CD4-positive, alpha-beta memory T cell (primary cell): ENCODE measurements around the gene MUC6. TPM values are rescaled to one million over a fixed set of nuclear protein-coding genes. Genes with fewer than 3 reads are reported as not detected.
A peak's percentile ranks its signal among the peaks of the same experiment; 100 is the strongest.

Experiments used
- CTCF ChIA-PET: fragments of 350-600 bp; sonication (Branson Sonifier 250); formaldehyde crosslinking; loops from one replicate; lab custom pipeline; 2021; ENCODE audit warnings: inconsistent platforms; ENCODE audit not compliant: partially characterized antibody; lab: Charles Lee
- POLR2A ChIA-PET: fragments of 350-600 bp; sonication (Branson Sonifier 250); formaldehyde crosslinking; loops from one replicate; lab custom pipeline; 2021; ENCODE audit not compliant: partially characterized antibody; lab: Charles Lee
- DNase-seq, 5 donors: peaks; one replicate each; pipeline versions ENCODE4 v3.0.0 to v3.0.0-alpha.2; 2020 to 2022; ENCODE audit warnings: mixed read lengths in 1 of 5
- H3K27ac ChIP-seq: one replicate; pipeline ENCODE4 v1.7.0; 2013; ENCODE audit warnings: low read depth, low read length
- H3K27me3 ChIP-seq: 2 replicates; pipeline ENCODE4 v1.7.0; 2013; ENCODE audit warnings: mild to moderate bottlenecking, low read length, moderate library complexity; ENCODE audit not compliant: insufficient read depth
- H3K36me3 ChIP-seq: 2 replicates; pipeline ENCODE4 v1.7.0; 2013; ENCODE audit warnings: mild to moderate bottlenecking, low read length, moderate library complexity; ENCODE audit not compliant: insufficient read depth
- H3K4me1 ChIP-seq: 2 replicates; pipeline ENCODE4 v1.7.0; 2013; ENCODE audit warnings: mild to moderate bottlenecking, low read length, moderate library complexity; ENCODE audit not compliant: insufficient read depth
- H3K4me3 ChIP-seq, 2 donors: one replicate each; pipeline ENCODE4 v1.7.0; 2013; ENCODE audit warnings: low read length in 2 of 2, mild to moderate bottlenecking in 1 of 2
- H3K9me3 ChIP-seq, 2 donors: one replicate each; pipeline ENCODE4 v1.7.0; 2013; ENCODE audit warnings: low read length in 2 of 2, control low read depth in 1 of 2; ENCODE audit not compliant: control insufficient read depth in 1 of 2
- H3K27ac Mint-ChIP-seq, 7 donors: one replicate each; pipeline ENCODE4 v1.8.0; 2020 to 2021; ENCODE audit warnings: mixed read lengths in 7 of 7, mild to moderate bottlenecking in 6 of 7, inconsistent platforms in 3 of 7, moderate library complexity in 3 of 7
- H3K27me3 Mint-ChIP-seq, 2 donors: one replicate each; pipeline ENCODE4 v1.8.0; 2020 to 2021; ENCODE audit warnings: mixed read lengths in 2 of 2
- H3K36me3 Mint-ChIP-seq, 2 donors: one replicate each; pipeline ENCODE4 v1.8.0; 2020 to 2021; ENCODE audit warnings: mixed read lengths in 2 of 2, inconsistent platforms in 1 of 2, mild to moderate bottlenecking in 1 of 2
- H3K4me1 Mint-ChIP-seq, 4 donors: one replicate each; pipeline ENCODE4 v1.8.0; 2020 to 2021; ENCODE audit warnings: mixed read lengths in 4 of 4, mild to moderate bottlenecking in 1 of 4
- H3K4me3 Mint-ChIP-seq, 8 donors: one replicate each; pipeline ENCODE4 v1.8.0; 2020 to 2021; ENCODE audit warnings: mixed read lengths in 8 of 8, mild to moderate bottlenecking in 7 of 8, moderate library complexity in 6 of 8, inconsistent platforms in 3 of 8
- H3K9me3 Mint-ChIP-seq, 8 donors: one replicate each; pipeline ENCODE4 v1.8.0; 2020 to 2021; ENCODE audit warnings: mixed read lengths in 8 of 8, mild to moderate bottlenecking in 5 of 8, inconsistent platforms in 3 of 8, moderate library complexity in 1 of 8
- intact Hi-C: fragments of 100-400 bp; cut with micrococcal nuclease; formaldehyde crosslinking; loops from one replicate; pipeline ENCODE4 v1.15.1; 2023
- polyA plus RNA-seq, 2 donors: library from polyadenylated mRNA; unstranded; fragments of 300-500 nt; fragmentation: Illumina TruSeq; gene quantifications; one replicate each; pipeline ENCODE4 v1.2.3, GENCODE V29; 2021
- total RNA-seq, 2 experiments: library from RNA; stranded (reverse); gene quantifications; one replicate each; pipeline ENCODE4 v1.2.3, GENCODE V29; 2021

Gene MUC6
- total and polyA plus RNA-seq, 4 experiments from 2014 or later: 0.13 TPM; not detected in 3

- ChIA-PET POLR2A (no interaction called here), CTCF (no interaction called here)
- DNase-seq: no peak
- H3K27me3 ChIP-seq: no peaks in the 10 kb centered on the region
- no peak overlapping the region for H3K4me3 ChIP-seq
- no peak overlapping the region for H3K27ac ChIP-seq
- H3K4me1 Mint-ChIP-seq: peaks cover 19 to 46% (median 25%) of the 10 kb centered on the region in 4 donors
- H3K27me3 Mint-ChIP-seq: no peaks in the 10 kb centered on the region
- H3K9me3 Mint-ChIP-seq: no peaks in the 10 kb centered on the region
- intact Hi-C loops: no loop called here
- no peaks in the 10 kb centered on the region for H3K9me3 ChIP-seq
- peaks cover 31 to 49% of the 10 kb centered on the region in 2 donors for H3K36me3 Mint-ChIP-seq
- peak overlapping the region in 5 of 7 donors; percentile 24 to 79 (median 68) for H3K27ac Mint-ChIP-seq
- H3K36me3 ChIP-seq: peaks cover 31% of the 10 kb centered on the region
- peaks cover 18% of the 10 kb centered on the region for H3K4me1 ChIP-seq
- no peak overlapping the region for H3K4me3 Mint-ChIP-seq
Measured at GRCh38 chr11:971731-972365, 64.7 kb downstream of the MUC6 start.

- ChIA-PET CTCF (no interaction called here), POLR2A (no interaction called here)
- H3K4me3 ChIP-seq: no peak overlapping the region
- H3K9me3 ChIP-seq: no peaks in the 10 kb centered on the region
- Mint-ChIP-seq H3K36me3 (peaks cover 31 to 50% of the 10 kb centered on the region in 2 donors), H3K4me3 (peak overlapping the region in 1 of 8 donors; percentile 79), H3K27ac (peak overlapping the region; percentile 43 to 93 (median 77)), H3K4me1 (peaks cover 22 to 48% (median 26%) of the 10 kb centered on the region in 4 donors), H3K27me3 (no peaks in the 10 kb centered on the region), H3K9me3 (no peaks in the 10 kb centered on the region)
- peaks cover 18% of the 10 kb centered on the region for H3K4me1 ChIP-seq
- intact Hi-C loops: no loop called here
- DNase-seq: no peak
- H3K36me3 ChIP-seq: peaks cover 31% of the 10 kb centered on the region
- no peak overlapping the region for H3K27ac ChIP-seq
- no peaks in the 10 kb centered on the region for H3K27me3 ChIP-seq
Measured at GRCh38 chr11:971092-971690, 65.3 kb downstream of the MUC6 start.

- Histone ChIP-seq H3K36me3 (peaks cover 31% of the 10 kb centered on the region), H3K27ac (no peak overlapping the region), H3K9me3 (no peaks in the 10 kb centered on the region), H3K4me1 (peaks cover 18% of the 10 kb centered on the region), H3K27me3 (no peaks in the 10 kb centered on the region), H3K4me3 (no peak overlapping the region)
- intact Hi-C loops: no loop called here
- Mint-ChIP-seq H3K9me3 (no peaks in the 10 kb centered on the region), H3K36me3 (peaks cover 26 to 46% of the 10 kb centered on the region in 2 donors), H3K4me3 (peak overlapping the region; percentile 8 to 79 (median 41)), H3K27me3 (no peaks in the 10 kb centered on the region), H3K27ac (peak overlapping the region; percentile 57 to 93 (median 80)), H3K4me1 (peaks cover 22 to 48% (median 25%) of the 10 kb centered on the region in 4 donors)
- POLR2A ChIA-PET: no interaction called here
- CTCF ChIA-PET: no interaction called here
- DNase-seq: peak in 4 of 5 donors; percentile 17 to 49 (median 24)
Measured at GRCh38 chr11:970319-970871, 66.1 kb downstream of the MUC6 start.

- Histone ChIP-seq H3K4me1 (peaks cover 18% of the 10 kb centered on the region), H3K36me3 (peaks cover 31% of the 10 kb centered on the region), H3K27ac (no peak overlapping the region), H3K9me3 (no peaks in the 10 kb centered on the region), H3K27me3 (no peaks in the 10 kb centered on the region), H3K4me3 (no peak overlapping the region)
- ChIA-PET POLR2A (no interaction called here), CTCF (no interaction called here)
- DNase-seq: no peak
- Mint-ChIP-seq H3K27ac (peak overlapping the region; percentile 13 to 93 (median 80)), H3K9me3 (no peaks in the 10 kb centered on the region), H3K4me3 (peak overlapping the region in 7 of 8 donors; percentile 8 to 79 (median 44)), H3K36me3 (peaks cover 22 to 45% of the 10 kb centered on the region in 2 donors), H3K27me3 (no peaks in the 10 kb centered on the region), H3K4me1 (peaks cover 24 to 46% (median 27%) of the 10 kb centered on the region in 4 donors)
- intact Hi-C loops: no loop called here
Measured at GRCh38 chr11:969651-970205, 66.8 kb downstream of the MUC6 start.

GRCh38 chr11:968822-969221, 67.7 kb downstream of the MUC6 start:
- peaks cover 30 to 46% of the 10 kb centered on the region in 2 donors for H3K36me3 Mint-ChIP-seq
- peak overlapping the region in 3 of 7 donors; percentile 4 to 57 (median 35) for H3K27ac Mint-ChIP-seq
- ChIA-PET CTCF (no interaction called here), POLR2A (no interaction called here)
- H3K27me3 Mint-ChIP-seq: no peaks in the 10 kb centered on the region
- peaks cover 33% of the 10 kb centered on the region for H3K36me3 ChIP-seq
- H3K27me3 ChIP-seq: no peaks in the 10 kb centered on the region
- no peaks in the 10 kb centered on the region for H3K9me3 ChIP-seq
- H3K9me3 Mint-ChIP-seq: no peaks in the 10 kb centered on the region
- no peak overlapping the region for H3K27ac ChIP-seq
- H3K4me3 ChIP-seq: no peak overlapping the region
- peaks cover 18% of the 10 kb centered on the region for H3K4me1 ChIP-seq
- DNase-seq: no peak
- intact Hi-C loops: no loop called here
- peaks cover 24 to 46% (median 28%) of the 10 kb centered on the region in 4 donors for H3K4me1 Mint-ChIP-seq
- H3K4me3 Mint-ChIP-seq: peak overlapping the region in 1 of 8 donors; percentile 6

- intact Hi-C loops: no loop called here
- peak overlapping the region in 2 of 7 donors; percentile 12 to 51 for H3K27ac Mint-ChIP-seq
- POLR2A ChIA-PET: no interaction called here
Measured at GRCh38 chr11:967995-968751, 68.3 kb downstream of the MUC6 start.

More at GRCh38 chr11:967995-968751, 68.3 kb downstream of the MUC6 start:
- no peaks in the 10 kb centered on the region for H3K9me3 ChIP-seq
- peaks cover 18% of the 10 kb centered on the region for H3K4me1 ChIP-seq
- CTCF ChIA-PET: no interaction called here
- H3K27me3 Mint-ChIP-seq: no peaks in the 10 kb centered on the region
- no peak overlapping the region for H3K4me3 Mint-ChIP-seq
- no peaks in the 10 kb centered on the region for H3K27me3 ChIP-seq
- H3K27ac ChIP-seq: no peak overlapping the region
- H3K36me3 Mint-ChIP-seq: peaks cover 31 to 45% of the 10 kb centered on the region in 2 donors
- H3K9me3 Mint-ChIP-seq: no peaks in the 10 kb centered on the region
- peaks cover 33% of the 10 kb centered on the region for H3K36me3 ChIP-seq
- peaks cover 24 to 46% (median 28%) of the 10 kb centered on the region in 4 donors for H3K4me1 Mint-ChIP-seq
- H3K4me3 ChIP-seq: no peak overlapping the region
- no peak for DNase-seq
